HG02852 (cell line): ENCODE data around the gene TMED5.
"Not testable (repeated sequence)": the region's sequence is repeated elsewhere in the genome, so short reads cannot be mapped to it uniquely, and the experiment has no call there.

Experiments used
- ATAC-seq: cut with Tn5 transposase; IDR thresholded peaks from one replicate; pipeline ENCODE4 v1.9.1; 2021; ENCODE audit warnings: mild to moderate bottlenecking, moderate library complexity; ENCODE audit not compliant: unreplicated experiment

The TMED5 gene

GRCh38 chr1:93172778-93173177, 7.4 kb downstream of the TMED5 start:
- ATAC-seq = no peak

GRCh38 chr1:93171549-93172034, 8.6 kb downstream of the TMED5 start:
- ATAC-seq = no peak

DNA sequence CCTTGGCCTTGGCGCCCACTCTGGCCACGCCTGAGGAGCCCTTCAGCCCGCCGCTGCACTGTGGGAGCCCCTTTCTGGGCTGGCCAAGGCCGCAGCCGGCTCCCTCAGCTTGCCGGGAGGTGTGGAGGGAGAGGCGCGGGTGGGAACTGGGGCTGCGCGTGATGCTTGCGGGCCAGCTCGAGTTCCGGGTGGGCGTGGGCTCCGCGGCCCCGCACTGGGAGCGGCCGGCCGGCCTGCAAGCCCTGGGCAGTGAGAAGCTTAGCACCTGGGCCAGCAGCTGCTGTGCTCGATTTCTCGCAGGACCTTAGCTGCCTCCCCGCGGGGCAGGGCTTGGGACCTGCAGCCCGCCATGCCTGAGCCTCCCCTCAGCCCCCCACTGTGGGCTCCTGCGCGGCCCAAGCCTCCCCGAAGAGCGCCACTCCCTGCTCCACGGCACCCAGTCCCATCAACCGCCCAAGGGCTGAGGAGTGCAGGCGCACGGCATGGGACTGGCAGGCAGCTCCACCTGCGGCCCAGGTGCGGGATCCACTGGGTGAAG, 10.0 kb downstream of the TMED5 start:
- ATAC-seq = not testable (repeated sequence)

DNA sequence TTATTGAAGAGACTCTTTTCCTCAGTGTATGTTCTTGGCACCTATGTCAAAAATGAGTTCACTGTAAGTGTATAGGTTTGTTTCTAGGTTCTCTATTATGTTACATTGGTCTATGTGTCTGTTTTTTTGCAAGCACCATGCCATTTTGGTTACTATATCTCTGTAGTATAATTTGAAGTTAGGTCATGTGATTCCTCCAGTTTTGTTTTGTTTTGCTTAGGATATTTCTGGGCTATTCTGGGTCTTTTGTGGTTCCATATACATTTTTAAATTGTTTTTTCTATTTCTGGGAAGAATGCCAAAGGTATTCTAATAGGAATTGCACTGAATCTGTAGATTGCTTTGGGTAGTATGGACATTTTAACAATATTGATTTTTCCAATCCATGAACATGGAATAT, 13.2 kb downstream of the TMED5 start:
- ATAC-seq = no peak

DNA sequence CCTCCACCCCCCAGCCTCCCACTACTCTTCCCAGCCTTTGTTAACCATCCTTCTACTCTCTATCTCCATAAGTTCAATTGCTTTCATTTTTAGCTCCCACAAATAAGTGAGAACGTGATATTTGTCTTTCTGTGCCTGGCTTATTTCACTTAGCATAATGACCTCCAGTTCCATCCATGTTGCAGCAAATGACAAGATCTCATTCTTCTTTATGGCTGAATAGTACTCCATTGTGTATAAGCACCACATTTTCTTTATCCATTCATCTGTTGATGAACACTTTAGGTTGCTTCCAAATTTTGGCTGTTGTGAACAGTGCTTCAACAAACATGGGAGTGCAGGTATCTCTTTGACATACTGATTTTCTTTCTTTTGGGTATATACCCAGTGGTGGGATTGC, 14.3 kb downstream of the TMED5 start:
- not testable (repeated sequence) for ATAC-seq

DNA sequence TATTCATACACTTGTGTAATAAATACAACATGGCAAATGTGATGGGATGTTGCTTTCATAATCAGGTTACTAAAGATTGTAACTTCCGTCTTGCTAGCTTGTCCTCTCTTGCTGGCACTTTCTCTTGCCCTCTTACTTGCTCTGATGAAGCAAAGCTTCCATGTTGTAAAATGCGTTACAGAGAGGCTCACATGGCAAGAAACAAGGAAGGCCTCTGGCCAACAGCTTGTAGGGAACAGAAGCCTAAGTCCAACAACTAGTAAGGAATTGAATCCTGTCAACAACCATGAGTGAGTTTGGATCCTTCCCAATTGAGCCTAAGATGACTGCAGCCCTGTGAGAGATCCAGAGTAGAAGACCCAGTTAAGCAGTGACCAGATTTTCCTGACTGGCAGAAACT, 15.4 kb downstream of the TMED5 start:
- ATAC-seq = no peak

- ATAC-seq = not testable (repeated sequence)
Measured at GRCh38 chr1:93163314-93163713, 16.9 kb downstream of the TMED5 start.

GRCh38 chr1:93159337-93159736, 20.9 kb downstream of the TMED5 start:
- no peak for ATAC-seq

DNA sequence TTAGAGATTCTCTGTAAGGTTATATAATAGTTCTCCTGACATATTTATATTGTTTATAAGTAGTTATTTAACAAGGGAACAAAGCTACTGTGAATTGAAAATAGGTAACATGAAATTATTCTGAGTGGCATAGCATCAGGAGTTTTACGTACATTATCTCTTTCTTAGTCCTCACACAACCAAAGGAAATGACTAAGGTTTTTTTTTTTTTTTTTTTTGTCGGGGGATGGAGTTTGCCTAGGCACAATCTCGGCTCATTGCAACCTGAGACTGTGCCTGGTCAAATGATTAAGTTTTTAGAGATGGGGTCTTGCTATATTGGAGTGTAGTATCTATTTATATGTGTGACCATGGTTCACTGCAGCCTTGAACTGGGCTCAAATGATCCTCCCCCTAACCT, 24.9 kb downstream of the TMED5 start:
- no peak for ATAC-seq

DNA sequence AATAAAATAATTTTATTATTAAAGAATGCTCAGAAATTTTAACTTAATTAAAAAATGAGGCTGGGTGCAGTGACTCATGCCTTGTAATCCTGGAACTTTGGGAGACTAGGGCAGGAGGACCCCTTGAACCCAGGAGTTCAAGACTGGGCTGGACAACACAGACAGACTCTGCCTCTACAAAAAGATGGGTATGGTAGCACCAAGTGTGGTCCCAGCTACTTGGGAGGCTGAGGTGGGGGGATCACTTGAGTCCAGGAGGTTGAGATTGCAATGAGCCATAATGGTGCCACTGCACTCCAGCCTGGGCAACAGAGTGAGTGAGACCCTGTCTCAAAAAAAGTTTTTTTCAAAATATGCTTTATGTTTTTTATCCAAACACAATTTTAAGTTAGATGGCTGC, 25.3 kb downstream of the TMED5 start:
- no peak for ATAC-seq

DNA sequence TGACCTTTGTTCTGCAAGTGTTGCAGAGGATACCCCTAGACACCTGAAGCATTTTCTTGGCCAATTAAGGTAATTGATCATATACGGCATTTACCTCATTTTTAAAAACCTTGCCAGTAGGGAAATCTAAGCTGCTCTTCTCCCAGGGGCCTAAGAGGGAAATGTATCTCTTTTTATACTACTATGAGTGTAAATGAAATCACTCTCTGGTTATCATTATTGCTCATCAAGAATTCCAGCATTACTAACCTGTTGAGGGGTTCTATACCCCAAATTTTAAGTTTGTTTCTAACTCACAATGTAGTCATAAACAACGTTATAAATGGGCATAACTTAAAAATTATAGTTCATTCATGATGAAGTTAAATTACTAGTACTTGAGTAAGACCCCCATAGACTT, 27.4 kb downstream of the TMED5 start:
- no peak for ATAC-seq

DNA sequence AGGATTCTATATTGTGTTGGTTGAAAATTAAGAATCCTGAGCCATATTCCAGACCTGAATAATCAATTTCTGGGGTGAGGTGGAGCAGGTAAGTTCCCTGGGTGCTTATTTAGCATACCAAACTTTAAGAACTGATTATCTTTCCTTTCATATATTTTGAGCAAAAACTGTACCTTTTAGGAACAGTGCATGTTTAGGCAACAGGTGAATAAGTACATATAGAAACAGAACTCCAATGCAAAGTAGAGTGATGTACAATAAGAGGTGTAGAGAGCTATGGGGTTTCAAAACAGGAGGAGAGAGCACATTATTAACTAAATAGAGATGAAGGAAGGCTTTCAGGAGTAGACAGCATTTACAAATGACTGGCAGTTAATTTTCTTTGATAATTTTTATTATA, 28.7 kb downstream of the TMED5 start:
- no peak for ATAC-seq

- ATAC-seq = no peak
Measured at GRCh38 chr1:93150729-93151128, 29.5 kb downstream of the TMED5 start.

GRCh38 chr1:93148001-93148400, 32.2 kb downstream of the TMED5 start:
- no peak for ATAC-seq

DNA sequence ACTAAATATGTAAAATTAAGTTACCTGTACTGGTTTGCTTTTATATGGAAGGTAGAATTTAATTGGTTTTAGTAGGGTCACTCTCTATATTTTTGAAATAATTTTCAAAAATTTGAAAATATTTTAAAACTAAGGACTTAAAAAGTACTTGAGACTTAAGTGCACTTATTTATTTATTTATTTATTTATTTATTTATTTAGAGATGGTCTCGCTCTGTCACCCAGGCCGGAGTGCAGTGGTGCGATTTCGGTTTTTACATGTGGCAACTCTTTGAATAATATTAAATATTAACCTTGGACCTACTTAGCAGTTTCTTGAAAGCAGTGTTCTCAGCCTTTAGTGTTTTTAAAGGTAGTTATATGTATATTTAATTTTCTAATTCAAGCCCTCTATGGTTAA, 36.4 kb downstream of the TMED5 start:
- no peak for ATAC-seq

DNA sequence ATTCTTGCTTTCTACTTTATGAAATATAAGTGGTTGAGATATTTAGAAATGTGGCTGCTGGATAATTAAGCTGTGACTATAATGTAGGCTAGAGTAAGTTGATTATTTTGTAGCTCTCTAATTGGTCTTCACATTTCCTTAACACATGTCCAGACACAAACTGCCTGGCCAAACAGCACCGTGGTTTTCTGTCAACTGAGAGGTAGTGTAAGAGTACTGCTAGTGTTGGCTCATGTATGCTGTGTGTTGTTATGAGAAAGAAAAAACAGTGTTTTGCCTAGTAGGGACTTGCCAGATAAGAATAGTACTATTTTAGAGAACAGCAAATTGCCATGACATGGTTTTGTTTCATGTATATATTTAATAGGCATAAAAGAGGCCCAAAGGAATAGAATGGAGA, 37.1 kb downstream of the TMED5 start:
- no peak for ATAC-seq

DNA sequence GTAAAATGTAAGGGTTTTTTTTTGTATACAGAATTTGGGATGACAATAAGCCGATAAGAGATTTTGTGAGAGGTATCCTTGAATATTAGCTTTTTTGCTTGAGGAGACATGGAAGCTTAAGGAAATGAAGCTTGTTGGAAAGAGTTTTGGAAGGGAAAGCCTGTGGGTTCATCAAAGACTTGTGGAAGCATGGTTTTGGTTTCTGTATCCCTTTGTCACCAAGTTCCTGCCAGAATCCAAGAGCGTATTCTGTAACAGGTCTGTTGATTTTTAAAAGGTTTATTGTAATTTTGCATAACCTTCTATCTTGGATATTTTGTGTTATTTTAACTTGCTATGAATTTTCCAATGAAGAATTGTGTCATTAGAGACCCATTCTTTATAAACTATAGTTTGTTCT, 38.1 kb downstream of the TMED5 start:
- no peak for ATAC-seq

GRCh38 chr1:93140106-93140505, 40.1 kb downstream of the TMED5 start:
- no peak for ATAC-seq

GRCh38 chr1:93137604-93138292, 42.5 kb downstream of the TMED5 start:
- ATAC-seq = no peak

- no peak for ATAC-seq
Measured at GRCh38 chr1:93136445-93136844, 43.8 kb downstream of the TMED5 start.

DNA sequence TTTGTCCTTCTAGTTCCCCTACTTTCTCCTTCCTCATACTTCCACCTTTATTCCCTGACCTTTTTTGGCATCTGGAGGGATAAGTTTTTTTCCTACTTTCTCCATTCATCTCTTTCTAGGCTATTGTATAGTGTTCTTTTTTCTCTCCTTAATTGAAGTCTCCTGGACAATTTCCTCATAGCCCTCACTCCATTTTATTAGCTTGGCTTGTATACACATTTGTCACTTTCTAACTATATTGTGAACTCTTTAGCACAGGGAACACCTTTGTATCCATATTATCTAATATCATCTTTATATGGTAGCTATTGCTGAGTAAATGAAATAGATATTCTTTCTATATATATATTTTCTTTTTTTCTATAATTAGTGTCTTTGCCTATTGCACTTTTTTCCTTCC, 47.6 kb downstream of the TMED5 start:
- ATAC-seq = no peak

DNA sequence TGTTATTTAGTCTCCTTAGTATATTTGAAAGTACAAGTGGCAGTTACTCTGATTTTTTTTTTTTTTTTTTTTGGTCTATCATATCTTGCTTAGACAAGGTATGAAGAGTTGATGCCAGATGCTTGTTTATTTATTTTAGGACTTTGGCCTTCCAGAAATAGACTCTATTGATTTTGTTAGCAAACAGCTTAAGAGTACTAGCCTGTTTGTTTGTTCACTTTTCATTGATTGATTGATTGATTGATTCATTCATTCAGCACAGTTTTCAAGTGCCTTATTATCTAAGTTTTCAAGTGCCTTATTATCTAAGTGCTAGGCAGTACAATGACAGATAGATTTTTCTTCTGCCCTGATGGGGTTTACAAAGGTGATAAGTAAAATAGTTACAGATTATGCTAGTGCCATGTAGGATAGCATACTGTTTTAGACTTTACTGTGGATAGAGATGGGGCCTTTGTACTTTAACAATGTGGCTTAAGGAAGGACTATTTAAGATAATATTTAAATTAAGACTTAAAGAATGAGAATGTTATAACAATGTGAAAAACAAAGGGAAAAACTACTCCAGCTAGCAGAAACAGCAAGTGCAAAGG, 50.6 kb downstream of the TMED5 start:
- no peak for ATAC-seq
